Measurements from ENCODE around the gene ADAM17.

The ADAM17 gene

GRCh38 chr2:9508931-9509330 is 46.7 kb downstream of the ADAM17 start:
- Histone ChIP-seq H3K4me2 (ENCODE audit: low read length) (no peak overlapping the region), H3K27me3 (ENCODE audit: control insufficient read depth, insufficient read depth, low read length) (no peaks in the 10 kb centered on the region), H2AFZ (no peak overlapping the region), H3K79me2 (peaks cover 16% of the 10 kb centered on the region), H3K9ac (no peak overlapping the region), H3K4me1 (no peaks in the 10 kb centered on the region), H3K4me3 (ENCODE audit: low read depth, low read length) (no peak overlapping the region), H3K36me3 (ENCODE audit: control insufficient read depth, insufficient read depth, low read length) (no peaks in the 10 kb centered on the region), H3K27ac (no peak overlapping the region), H3K9me3 (ENCODE audit: control insufficient read depth, low read length) (no peaks in the 10 kb centered on the region)
- TF ChIP-seq CTCF (IDR thresholded peaks at IDR 0.05) = no peak

- no peak for TF ChIP-seq CTCF (IDR thresholded peaks at IDR 0.05)
- no peaks in the 10 kb centered on the region for H3K79me2 ChIP-seq
- H2AFZ ChIP-seq = no peak overlapping the region
- no peaks in the 10 kb centered on the region for H3K9me3 ChIP-seq (ENCODE audit: control insufficient read depth, low read length)
- H3K9ac ChIP-seq = no peak overlapping the region
- H3K4me2 ChIP-seq (ENCODE audit: low read length) = no peak overlapping the region
- no peaks in the 10 kb centered on the region for H3K36me3 ChIP-seq (ENCODE audit: control insufficient read depth, insufficient read depth, low read length)
- H3K27me3 ChIP-seq (ENCODE audit: control insufficient read depth, insufficient read depth, low read length) = no peaks in the 10 kb centered on the region
- H3K4me1 ChIP-seq = no peaks in the 10 kb centered on the region
- no peak overlapping the region for H3K27ac ChIP-seq
- H3K4me3 ChIP-seq (ENCODE audit: low read depth, low read length) = no peak overlapping the region
Observed at GRCh38 chr2:9498210-9498609, 57.4 kb downstream of the ADAM17 start.

- Histone ChIP-seq H3K9ac (no peak overlapping the region), H3K79me2 (no peaks in the 10 kb centered on the region)
Observed at GRCh38 chr2:9497017-9497416, 58.6 kb downstream of the ADAM17 start.

GRCh38 chr2:9494081-9494480 is 61.5 kb downstream of the ADAM17 start:
- H3K9ac ChIP-seq = no peak overlapping the region
- no peak overlapping the region for H2AFZ ChIP-seq
- no peak overlapping the region for H3K4me3 ChIP-seq (ENCODE audit: low read depth, low read length)
- no peaks in the 10 kb centered on the region for H3K4me1 ChIP-seq
- H3K27me3 ChIP-seq (ENCODE audit: control insufficient read depth, insufficient read depth, low read length) = no peaks in the 10 kb centered on the region
- no peaks in the 10 kb centered on the region for H3K36me3 ChIP-seq (ENCODE audit: control insufficient read depth, insufficient read depth, low read length)
- H3K9me3 ChIP-seq (ENCODE audit: control insufficient read depth, low read length) = no peaks in the 10 kb centered on the region
- no peaks in the 10 kb centered on the region for H3K79me2 ChIP-seq
- no peak overlapping the region for H3K27ac ChIP-seq
- no peak overlapping the region for H3K4me2 ChIP-seq (ENCODE audit: low read length)
- no peak for TF ChIP-seq CTCF (IDR thresholded peaks at IDR 0.05)

More at GRCh38 chr2:9497017-9497416, 58.6 kb downstream of the ADAM17 start:
- H3K9me3 ChIP-seq (ENCODE audit: control insufficient read depth, low read length) = no peaks in the 10 kb centered on the region
- H3K4me1 ChIP-seq = no peaks in the 10 kb centered on the region
- no peak overlapping the region for H2AFZ ChIP-seq
- H3K4me2 ChIP-seq (ENCODE audit: low read length) = no peak overlapping the region
- TF ChIP-seq CTCF (IDR thresholded peaks at IDR 0.05) = no peak
- H3K36me3 ChIP-seq (ENCODE audit: control insufficient read depth, insufficient read depth, low read length) = no peaks in the 10 kb centered on the region
- H3K4me3 ChIP-seq (ENCODE audit: low read depth, low read length) = no peak overlapping the region
- H3K27ac ChIP-seq = no peak overlapping the region
- H3K27me3 ChIP-seq (ENCODE audit: control insufficient read depth, insufficient read depth, low read length) = no peaks in the 10 kb centered on the region

- TF ChIP-seq CTCF (IDR thresholded peaks at IDR 0.05) = no peak
Observed at GRCh38 chr2:9493478-9493877, 62.2 kb downstream of the ADAM17 start.

More at GRCh38 chr2:9493478-9493877, 62.2 kb downstream of the ADAM17 start:
- H3K4me2 ChIP-seq (ENCODE audit: low read length) = no peak overlapping the region
- no peak overlapping the region for H3K9ac ChIP-seq
- H3K9me3 ChIP-seq (ENCODE audit: control insufficient read depth, low read length) = no peaks in the 10 kb centered on the region
- H3K36me3 ChIP-seq (ENCODE audit: control insufficient read depth, insufficient read depth, low read length) = no peaks in the 10 kb centered on the region
- H3K4me3 ChIP-seq (ENCODE audit: low read depth, low read length) = no peak overlapping the region
- H3K79me2 ChIP-seq = no peaks in the 10 kb centered on the region
- no peaks in the 10 kb centered on the region for H3K27me3 ChIP-seq (ENCODE audit: control insufficient read depth, insufficient read depth, low read length)
- H2AFZ ChIP-seq = no peak overlapping the region
- H3K27ac ChIP-seq = no peak overlapping the region
- H3K4me1 ChIP-seq = no peaks in the 10 kb centered on the region
